HG02852 (cell line): ENCODE results near the gene NRXN3.

Experiments
- ATAC-seq: cut with Tn5 transposase; IDR thresholded peaks from one replicate; pipeline ENCODE4 v1.9.1; 2021; ENCODE audit warnings: mild to moderate bottlenecking, moderate library complexity; ENCODE audit not compliant: unreplicated experiment

Gene NRXN3

DNA sequence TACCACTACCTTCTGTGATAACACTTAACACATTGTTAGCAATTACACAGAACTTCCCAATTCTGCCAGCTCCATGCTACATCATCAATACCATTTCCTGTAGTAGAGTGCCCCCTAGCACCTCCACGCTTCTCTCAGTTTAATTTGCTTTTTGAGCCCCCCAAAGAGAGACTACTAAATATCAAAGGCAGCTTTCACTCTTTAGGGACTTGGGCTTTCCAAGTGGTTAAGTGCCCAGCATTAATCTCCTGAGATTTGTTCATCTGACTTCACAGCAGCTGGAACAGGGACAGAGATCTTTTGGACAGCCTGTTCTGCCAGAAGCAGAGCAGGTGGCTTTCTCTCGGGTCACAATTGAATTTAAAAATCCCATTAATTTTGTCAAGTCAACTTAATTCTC is 1086.2 kb downstream of the NRXN3 start:
- ATAC-seq: no peak

GRCh38 chr14:79260406-79260805 is 1090.2 kb downstream of the NRXN3 start:
- ATAC-seq: no peak

DNA sequence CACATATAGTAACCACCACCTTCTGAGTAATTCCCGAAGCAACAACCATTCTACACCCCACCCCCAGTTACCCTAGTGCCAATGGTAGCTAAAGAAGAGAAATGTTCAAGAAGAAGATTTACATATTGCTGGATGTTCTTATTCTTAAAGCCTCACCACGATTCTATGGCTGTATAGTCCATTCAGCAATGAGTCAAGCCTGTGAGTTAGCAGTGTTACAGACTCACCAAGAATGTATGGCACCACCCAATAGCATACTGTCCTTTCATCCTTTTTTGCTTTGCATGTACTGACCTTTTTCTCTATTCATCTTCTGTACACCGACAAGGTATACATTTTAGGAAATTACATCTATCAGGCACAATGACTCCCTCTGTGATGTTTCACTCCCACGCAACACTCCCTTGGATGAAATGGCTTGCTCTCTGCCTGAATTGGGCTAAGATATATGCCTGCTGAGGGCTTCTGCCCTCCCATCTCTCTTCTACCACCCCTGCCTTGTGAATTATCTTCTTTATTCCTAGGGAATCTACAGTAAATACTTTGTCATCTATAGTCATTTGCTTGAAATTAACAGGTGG is 1095.3 kb downstream of the NRXN3 start:
- no peak for ATAC-seq

DNA sequence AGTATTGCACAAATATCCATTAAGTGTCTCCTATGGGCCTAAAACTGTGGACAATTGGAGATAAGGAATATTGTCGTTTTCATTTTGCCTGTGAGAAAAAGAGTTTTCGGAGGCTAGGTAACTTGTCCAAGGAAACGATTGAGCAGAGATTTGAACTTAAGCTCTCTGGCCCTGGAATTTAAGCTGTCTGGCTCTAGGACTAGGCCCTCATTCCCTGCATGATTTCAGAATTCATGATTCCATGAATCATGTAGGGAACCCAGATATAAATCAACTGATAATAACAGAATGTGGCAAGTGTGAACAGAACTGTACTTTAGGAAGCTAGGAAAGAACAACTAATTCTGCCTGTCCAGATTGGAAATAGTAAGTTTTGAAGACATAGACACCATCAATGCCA is 1100.2 kb downstream of the NRXN3 start:
- no peak for ATAC-seq

GRCh38 chr14:79271122-79271521 is 1100.9 kb downstream of the NRXN3 start:
- ATAC-seq: no peak

DNA sequence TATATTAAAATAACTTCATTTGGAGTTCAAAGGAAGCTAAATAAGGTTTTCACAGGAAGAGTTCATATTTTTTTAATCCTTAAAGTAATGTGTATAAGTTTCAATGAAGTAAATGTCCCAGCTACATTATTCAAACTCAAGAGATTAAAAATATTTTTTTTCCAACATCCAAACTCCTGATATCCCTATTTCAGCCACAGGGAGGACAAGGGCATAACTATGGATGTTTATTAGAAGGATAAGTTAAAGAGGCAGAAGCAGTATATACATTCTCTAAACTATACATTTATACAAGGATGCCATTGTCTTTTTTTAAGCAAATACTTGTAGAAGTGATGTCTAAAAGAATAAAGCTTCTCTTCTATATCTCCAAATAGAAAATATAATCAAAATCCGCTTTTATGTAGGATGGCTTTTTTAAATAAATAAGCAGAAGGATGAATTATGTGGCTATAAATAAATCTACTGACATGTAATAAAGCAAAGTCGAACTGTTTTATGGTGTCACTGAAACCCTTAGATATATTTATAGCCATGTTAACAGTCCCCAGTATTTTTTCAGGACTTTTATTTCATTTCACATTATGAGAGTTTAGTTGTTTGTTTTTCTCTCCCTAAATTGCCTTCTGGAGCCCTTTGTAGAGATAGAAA is 1104.6 kb downstream of the NRXN3 start:
- no peak for ATAC-seq

GRCh38 chr14:79275292-79275655 is 1105.1 kb downstream of the NRXN3 start:
- ATAC-seq: no peak

DNA sequence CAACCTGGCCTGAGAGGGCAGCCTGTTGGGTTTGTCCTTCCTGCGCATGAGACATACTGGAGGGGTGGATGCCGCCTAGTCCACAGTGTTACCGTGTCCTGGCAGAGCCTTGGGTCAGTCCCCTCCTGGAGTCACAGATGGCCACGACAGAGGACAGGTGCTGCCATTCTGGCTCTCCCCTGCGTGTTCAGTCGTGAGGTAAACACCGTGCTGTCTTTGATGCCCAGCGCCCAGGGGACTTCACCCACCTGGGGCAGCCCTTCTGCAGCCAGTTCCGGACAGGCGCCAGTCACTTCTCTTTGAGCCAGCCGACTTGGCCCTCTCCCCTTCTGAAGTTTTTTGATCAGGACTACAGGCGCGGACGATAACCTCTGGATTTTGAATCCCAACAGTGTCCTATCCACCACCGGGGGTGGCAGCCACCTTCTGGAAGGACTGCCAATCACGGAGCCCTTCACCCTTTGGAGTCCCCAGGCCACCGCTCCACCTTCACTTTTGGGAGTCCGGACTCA is 1108.2 kb downstream of the NRXN3 start:
- ATAC-seq: no peak

GRCh38 chr14:79278798-79279644 is 1108.8 kb downstream of the NRXN3 start:
- ATAC-seq: peak; percentile 55

GRCh38 chr14:79279645-79280597 is 1109.7 kb downstream of the NRXN3 start:
- no peak for ATAC-seq

GRCh38 chr14:79281244-79282152 is 1111.3 kb downstream of the NRXN3 start:
- ATAC-seq: no peak

GRCh38 chr14:79284621-79285020 is 1114.4 kb downstream of the NRXN3 start:
- ATAC-seq: no peak

GRCh38 chr14:79285263-79285662 is 1115.1 kb downstream of the NRXN3 start:
- ATAC-seq: no peak

DNA sequence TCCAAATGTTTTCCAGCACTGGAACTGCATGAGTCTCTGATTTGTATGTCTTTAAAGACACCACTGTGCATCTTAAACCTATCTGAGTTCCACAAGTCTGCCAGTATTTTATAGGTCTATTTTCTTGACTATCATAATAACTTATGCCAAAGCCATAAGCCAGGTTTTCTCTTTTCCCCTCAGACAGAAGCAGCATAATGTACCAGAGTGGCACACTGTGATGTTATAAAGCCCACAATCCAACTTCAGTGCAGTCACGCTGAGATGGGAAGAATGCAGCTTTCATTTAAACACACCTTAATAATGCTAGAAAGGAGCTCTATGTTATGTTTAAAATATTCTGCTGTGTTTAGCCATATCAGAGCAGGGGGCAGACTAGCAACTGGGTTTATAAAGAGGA is 1117.8 kb downstream of the NRXN3 start:
- no peak for ATAC-seq

GRCh38 chr14:79293482-79294177 is 1123.5 kb downstream of the NRXN3 start:
- no peak for ATAC-seq

DNA sequence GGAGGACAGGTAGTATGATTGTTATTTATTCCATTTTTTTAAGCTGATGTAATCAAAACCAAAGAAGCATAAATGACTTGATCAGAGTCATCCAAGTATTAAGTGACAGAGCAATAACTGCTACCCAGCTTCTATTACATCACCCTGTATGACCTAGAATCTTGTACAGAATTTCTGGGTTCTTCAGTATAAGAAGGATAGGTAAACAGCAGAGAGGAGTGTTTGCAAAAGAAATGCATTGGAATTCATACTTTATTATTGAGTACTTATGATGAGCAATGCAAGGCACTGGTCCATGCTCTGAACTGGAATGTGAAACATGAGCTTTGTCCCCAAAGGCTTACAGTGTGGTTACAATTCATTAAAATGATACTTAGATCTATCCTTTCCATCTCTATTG is 1124.3 kb downstream of the NRXN3 start:
- no peak for ATAC-seq

- no peak for ATAC-seq
Observed at GRCh38 chr14:79295385-79295784, 1125.2 kb downstream of the NRXN3 start.

DNA sequence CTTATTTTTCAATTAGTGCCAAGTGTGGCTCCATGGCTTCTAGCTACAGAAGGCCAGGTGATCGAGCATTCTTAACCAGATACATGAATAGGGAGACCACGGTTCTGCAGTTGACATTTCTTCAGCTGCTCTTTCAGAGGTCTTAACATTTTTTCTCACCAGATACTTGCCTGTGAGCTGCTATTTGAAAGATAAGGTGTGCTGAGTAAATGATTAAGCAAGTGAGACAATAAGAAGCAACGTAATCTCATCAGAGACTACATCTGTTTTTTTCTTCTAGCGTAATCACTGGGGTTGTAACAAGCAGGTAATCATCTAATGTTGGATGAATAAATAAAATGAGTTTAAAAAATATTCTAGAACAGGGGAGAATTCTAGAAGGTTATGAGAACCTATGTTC is 1128.2 kb downstream of the NRXN3 start:
- ATAC-seq: no peak

GRCh38 chr14:79299162-79299561 is 1129.0 kb downstream of the NRXN3 start:
- no peak for ATAC-seq
